Activated T-cell treated with anti-CD3 and anti-CD28 coated beads, Interleukin-2, amount 50 U/mL, for 1 hour (primary cell): ENCODE measurements around the gene MND1.

Experiments
- DNase-seq: peaks from one replicate; pipeline ENCODE4 v3.0.0-alpha.2; 2020

The MND1 gene

DNA sequence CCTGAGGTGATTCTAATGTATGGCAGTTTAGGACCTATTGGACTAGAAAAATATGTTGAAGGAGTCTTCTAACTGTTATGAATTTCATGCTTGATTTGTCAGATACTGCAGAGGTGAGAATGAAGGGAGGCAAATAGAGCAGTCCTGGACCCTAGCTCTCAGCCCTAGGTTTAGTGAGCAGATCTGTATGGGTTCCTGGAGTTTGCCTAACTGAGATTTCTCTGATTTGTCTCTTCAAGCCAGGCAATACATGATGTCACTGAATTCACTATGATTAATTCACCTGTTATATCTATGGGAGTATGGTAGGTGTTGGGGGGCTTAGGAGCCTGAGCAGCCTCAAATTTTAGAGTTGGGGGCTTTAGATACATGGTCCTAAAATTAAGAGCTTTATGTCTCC is 2.6 kb downstream of the MND1 start:
- no peak for DNase-seq

DNA sequence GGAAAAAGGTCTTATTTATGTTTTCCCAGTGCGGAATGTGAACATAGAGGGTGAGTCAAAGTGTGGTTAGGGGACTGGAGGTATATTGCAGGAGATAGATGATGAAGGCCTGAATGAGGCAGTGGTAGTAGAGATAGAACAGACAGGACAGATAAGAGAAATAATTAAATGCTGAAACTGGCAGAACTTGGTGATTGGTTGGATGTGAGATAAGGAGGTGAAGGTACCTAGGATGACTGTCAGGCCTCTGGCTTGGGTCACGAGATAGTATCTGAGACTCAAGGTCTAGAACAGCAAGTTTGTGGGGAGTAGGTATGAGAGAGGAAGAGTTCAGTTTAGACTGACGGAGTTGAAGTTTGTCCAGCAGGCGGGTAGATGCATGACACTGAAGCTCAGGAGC is 3.5 kb downstream of the MND1 start:
- DNase-seq: no peak

GRCh38 chr4:153349206-153349805 is 4.8 kb downstream of the MND1 start:
- DNase-seq: no peak

GRCh38 chr4:153362184-153362583 is 17.7 kb downstream of the MND1 start:
- DNase-seq: no peak

GRCh38 chr4:153364061-153364460 is 19.6 kb downstream of the MND1 start:
- no peak for DNase-seq

DNA sequence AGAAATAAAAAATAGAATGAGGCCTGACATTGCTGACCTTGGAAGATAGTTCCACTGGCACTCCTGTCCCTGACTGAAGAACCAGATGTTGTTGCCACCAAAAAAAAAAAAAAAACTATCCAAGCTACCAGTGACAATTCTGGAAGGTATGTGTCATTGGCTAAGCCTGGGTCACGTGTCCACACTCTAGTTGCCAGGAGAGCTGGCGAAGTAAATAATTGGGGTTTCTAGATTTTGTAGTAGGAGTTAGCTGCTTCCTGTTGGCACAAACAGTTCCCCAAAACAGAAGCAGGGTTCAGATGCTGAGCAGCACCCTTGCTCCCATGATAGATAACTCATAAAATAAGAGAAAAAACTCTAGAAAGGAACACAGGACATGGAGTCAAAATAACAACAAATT is 20.5 kb downstream of the MND1 start:
- DNase-seq: no peak

DNA sequence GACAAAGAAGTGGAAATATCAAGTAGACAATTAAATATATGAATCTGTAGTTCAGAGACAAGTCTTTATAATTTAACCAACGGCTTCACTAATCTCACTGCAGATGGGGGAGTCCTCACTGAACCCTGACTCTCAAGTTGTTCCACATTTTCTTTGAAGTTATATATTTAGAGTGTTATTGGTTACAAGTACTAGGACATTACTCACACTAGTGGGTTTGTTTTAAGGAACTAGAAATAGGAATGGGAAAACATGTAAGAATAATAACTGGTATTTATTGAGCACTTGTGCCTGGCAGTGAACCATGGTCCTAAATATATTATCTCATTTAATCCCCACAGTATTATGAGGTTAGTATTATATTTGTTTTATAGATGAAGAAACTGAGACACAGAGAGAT is 22.0 kb downstream of the MND1 start:
- DNase-seq: no peak

DNA sequence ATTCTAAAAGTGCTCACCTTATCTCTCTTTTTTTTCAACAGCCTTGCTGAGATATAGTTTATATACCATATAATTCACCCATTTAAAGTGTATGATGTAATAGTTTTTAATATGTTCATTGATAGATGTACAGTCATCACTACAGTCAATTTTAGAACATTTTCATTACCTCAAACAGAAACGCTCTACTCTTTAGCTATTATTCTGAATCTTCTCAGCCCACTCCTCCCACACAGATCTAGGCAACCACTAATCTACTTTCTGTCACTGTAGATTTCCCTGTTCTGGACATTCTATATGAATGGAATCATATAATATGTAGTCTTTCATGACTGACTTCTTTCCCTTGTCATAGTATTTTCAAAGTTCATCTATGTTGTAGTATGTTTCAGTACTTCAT is 22.6 kb downstream of the MND1 start:
- no peak for DNase-seq

- DNase-seq: no peak
Observed at GRCh38 chr4:153369021-153369420, 24.5 kb downstream of the MND1 start.

GRCh38 chr4:153371701-153372234 is 27.3 kb downstream of the MND1 start:
- DNase-seq: no peak

DNA sequence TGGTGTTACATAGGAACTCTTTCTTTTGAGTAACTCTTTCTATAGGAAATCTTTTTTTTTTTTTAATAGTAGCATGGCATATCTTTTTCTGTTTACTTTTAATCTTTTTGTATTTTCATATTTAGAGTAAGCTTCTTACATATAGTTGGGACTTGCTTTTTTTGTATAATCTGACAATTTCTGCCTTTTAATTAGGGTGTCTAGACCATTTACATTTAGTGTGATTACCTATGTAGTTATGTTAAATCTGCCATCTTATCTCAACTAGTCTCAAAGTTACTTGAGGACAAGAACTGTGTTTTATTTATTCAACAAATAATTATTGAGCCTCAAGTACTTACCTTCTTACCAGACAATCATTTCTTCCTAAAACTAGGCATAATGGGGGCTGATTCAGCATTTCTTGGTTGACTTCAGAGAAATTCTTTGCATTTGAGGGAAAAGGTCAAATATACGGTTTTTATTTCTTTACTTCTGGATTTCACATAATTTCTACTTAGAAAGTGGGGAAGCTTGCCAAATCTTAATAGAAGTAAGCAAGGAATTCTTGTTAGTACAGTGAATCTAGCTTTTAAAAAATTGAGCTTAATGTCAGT is 28.6 kb downstream of the MND1 start:
- no peak for DNase-seq

- DNase-seq: no peak
Observed at GRCh38 chr4:153374442-153374841, 30.0 kb downstream of the MND1 start.

DNA sequence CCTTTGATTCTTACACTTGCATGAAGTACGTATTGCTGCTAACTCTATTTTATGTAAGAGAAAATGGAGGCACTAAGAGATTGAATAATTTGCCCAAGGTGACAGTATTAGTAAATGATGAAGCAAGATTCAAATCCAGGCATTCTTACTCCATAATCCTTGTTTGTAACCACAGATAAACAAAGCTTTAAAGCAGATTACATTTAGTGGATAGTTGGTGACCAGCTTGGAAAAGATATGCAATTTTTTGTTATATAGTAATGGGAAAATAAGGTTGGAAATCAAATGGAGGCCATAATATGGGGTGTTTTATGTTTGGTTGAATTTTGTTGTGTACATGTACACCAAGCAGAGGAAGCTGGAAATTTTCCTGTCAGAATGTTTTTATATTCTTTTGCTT is 30.8 kb downstream of the MND1 start:
- no peak for DNase-seq

GRCh38 chr4:153383131-153383530 is 38.6 kb downstream of the MND1 start:
- no peak for DNase-seq

DNA sequence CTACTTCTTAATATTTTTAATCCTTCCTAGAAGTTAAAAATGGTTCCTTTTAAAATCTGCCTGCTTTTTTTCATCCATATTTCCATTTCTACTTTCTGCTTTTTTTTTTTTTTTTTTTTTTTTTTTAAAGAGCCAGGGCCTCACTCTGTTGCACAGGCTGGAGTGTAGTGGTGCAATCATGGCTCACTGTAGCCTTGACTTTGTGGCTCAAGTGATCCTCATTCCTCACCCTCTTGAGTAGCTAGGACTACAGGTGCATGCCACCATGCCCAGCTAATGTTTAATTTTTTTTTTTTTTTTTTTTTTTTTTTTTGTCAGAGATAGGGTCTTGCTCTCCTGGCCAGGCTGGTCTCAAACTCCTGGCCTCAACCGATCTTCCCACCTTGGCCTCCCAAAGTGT is 39.7 kb downstream of the MND1 start:
- DNase-seq: no peak

DNA sequence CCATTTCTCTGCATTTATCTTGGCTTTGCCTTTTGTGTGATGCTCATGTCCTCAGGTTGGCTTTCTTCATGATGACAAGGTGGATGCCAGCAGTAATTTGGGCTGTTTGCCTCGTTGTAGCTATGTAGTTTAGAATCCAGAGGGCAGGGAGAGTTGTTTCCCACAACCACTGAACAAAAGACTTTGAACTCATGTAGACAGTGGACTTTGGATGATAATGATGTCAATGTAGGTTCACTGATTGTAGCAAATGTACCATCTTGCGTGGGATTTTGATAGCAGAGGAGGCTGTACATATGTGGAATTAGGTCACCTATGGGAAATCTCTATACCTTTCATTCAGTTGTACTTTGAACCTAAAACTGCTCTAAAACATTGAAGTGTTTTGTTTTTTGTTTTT is 41.3 kb downstream of the MND1 start:
- DNase-seq: no peak

- no peak for DNase-seq
Observed at GRCh38 chr4:153387981-153388380, 43.5 kb downstream of the MND1 start.

DNA sequence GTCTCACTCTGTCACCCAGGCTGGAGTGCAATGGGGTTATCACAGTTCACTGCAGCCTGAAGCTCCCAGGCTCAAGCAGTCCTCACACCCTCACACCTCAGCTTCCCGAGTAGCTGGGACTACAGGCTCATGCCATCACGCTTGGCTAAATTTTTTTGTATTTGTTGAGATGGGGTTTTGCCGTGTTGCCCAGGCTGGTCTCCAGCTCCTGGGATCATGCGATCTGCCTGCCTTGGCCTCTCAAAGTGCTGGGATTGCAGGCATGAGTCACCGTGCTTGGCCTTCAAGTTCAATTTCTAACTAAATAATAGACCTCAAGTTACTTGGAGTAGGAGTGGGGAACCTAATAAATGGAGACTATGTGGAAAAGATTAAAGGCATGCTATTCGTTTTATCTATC is 48.9 kb downstream of the MND1 start:
- no peak for DNase-seq

DNA sequence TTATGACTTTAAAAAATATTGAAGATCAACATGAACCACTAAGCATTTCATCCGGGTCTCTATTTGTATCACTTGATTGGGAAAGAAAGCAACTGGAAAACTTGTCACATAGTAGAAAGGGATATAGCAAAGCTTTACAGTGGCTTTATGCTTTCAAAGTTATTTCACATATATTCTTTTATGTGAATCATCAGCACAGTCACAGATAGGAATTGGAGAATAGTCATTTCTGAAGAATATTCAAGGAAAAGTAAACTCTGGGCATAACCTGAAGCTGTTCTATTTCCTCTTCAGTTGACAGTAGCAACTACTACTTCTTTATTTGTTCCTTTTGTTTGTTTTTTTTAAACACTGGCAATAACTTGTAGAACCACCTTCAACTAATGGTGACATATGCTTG is 50.5 kb downstream of the MND1 start:
- DNase-seq: no peak

DNA sequence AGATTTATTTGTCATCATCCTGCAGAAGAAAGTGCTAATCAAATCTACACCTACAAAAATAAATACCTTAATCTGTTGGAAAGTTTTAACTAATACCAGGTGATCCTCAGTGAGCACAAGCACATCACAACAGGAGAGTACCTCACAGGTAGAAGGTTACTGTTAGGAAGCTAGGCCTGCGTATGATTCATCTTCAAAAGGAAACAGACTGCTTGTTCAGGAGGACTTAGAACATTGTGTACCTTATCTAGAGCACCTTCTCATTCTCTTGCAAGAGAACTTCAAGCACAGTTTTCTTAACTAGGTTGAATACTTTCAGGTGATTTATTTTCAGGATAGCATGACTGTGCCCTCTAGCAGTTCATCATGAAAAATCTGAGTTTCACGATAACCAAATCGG is 54.2 kb downstream of the MND1 start:
- DNase-seq: no peak

DNA sequence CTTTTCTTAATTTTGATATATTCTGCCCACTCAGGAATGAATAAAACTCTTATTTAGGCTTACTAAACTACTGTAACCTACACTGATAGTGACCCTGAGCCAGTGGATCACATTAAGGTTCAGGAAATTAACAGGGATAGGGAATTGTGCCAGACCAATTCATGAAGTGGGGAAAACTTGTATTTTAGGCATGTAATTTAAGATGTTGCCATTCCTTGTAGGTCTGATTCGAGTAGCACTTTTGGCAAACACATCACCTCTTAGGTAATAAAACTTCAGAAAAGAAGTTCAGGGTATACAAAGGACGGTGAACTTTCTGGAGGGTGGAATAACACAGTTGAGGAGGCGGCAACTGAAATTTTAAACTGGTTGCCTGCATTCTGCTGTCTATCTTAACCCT is 54.9 kb downstream of the MND1 start:
- DNase-seq: no peak

GRCh38 chr4:153401501-153401900 is 57.0 kb downstream of the MND1 start:
- DNase-seq: no peak

GRCh38 chr4:153402366-153402765 is 57.9 kb downstream of the MND1 start:
- no peak for DNase-seq

GRCh38 chr4:153403726-153404125 is 59.2 kb downstream of the MND1 start:
- DNase-seq: no peak

GRCh38 chr4:153407906-153408305 is 63.4 kb downstream of the MND1 start:
- no peak for DNase-seq
